IPS DF 4.7 (cell line): ENCODE results near the gene SEMA3F.

Experiments used
- DNase-seq: peaks from one replicate; pipeline ENCODE4 v3.0.0-alpha.2; 2013; ENCODE audit warnings: low spot score; ENCODE audit errors: extremely low read depth

Gene SEMA3F

DNA sequence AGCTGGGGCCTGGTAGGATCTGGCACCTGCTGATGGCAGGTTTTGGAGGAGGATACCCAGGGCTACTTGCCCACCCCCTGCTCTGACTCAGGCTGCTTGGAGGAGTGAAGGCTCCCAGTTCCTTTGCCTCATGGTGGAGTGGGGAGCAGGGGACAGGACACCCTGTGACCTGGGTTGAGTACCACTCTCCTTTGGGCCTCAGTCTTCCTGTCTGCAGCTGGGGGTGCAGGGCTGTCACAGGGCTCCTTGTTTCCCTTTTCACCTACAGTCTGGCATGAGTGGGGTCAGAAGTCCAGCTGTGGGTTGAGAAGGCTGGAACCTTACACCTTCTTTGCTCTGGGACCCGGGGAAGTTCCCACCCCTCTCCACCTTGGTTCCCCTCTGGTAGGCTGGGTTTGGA lies 14.7 kb downstream of the SEMA3F start:
- DNase-seq = no peak

DNA sequence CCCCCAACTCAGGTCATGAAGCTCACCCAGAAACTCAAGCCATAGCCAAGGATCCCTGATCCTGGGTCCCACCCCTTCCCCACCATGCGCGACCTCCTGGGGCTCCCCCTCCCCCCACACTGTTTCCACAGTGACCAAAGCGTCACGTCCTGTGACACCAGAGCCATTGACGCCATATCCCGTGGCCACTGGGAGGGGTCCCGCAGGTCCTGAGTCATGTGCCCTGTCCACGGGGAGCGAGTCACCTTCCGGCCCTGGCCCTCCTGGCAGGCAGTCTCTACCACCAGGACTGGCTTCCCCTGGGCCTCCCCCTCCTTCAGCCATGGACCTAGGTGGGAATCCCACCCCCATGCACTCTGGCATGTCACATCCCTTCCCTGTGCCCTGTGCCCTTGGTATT lies 15.6 kb downstream of the SEMA3F start:
- no peak for DNase-seq

DNA sequence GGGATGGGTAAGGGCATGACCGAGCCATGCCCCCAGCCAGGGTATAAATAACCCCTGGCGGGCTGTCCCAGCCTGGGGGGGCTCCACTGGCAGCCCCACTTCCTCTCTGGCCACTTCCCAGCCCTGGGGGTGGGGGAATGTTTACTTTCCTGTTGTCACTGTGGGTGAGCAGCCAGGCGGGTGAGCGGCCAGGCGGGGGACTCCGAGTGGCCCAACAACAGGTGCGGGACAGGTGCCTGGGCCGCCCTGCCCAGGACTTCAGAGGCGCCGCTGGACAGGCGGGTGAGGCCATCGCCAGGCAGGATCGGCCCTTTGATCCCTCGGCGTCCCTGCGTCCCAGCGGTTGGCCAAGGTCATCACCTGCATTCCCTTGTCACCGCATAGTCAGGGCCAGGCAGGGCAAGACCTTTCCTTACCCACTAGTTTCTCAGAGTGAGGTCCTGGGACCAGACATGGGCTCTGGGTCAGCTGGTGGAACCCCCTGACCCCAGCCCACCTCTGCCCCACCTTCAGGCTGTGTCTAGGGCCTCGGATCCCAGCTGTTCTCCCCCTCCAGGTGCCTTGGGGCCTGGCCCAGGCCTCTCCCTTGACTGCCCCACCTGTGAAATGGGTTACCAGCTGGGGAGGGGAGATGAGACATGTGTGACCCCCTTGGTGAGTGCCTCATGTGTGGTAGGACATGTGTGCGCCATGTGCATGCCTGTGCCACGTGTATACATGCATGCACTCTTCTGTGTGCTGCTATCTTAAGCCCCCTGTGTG lies 16.6 kb downstream of the SEMA3F start:
- DNase-seq = no peak

DNA sequence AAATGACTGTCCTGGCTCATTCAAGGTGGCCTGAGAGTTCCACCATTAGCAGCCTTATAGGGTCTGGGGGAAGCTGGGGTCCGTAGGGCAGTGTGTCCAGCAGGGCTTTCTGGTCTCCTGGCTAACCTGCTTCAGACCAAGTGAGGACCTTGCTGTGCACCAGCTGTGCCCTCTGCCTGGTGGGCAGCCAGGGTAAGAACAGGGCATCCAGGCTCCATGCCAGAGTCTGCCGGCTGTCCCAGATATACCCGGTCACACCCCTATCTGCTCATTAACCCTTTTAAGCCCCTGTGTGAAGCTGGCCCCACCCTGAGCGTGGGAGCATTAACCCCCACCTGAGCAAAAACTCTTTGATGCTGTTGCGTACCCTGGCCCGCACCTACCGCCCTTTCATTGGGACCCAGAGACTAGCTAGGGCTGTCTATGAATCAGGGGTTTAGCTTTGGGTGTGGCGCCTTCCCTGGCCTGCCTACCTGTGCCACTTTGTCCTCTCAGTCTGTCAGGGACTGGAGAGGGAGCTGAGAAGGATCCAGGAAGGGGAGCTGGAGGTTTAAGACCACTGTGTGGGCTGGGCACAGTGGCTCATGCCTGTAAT lies 17.6 kb downstream of the SEMA3F start:
- no peak for DNase-seq

DNA sequence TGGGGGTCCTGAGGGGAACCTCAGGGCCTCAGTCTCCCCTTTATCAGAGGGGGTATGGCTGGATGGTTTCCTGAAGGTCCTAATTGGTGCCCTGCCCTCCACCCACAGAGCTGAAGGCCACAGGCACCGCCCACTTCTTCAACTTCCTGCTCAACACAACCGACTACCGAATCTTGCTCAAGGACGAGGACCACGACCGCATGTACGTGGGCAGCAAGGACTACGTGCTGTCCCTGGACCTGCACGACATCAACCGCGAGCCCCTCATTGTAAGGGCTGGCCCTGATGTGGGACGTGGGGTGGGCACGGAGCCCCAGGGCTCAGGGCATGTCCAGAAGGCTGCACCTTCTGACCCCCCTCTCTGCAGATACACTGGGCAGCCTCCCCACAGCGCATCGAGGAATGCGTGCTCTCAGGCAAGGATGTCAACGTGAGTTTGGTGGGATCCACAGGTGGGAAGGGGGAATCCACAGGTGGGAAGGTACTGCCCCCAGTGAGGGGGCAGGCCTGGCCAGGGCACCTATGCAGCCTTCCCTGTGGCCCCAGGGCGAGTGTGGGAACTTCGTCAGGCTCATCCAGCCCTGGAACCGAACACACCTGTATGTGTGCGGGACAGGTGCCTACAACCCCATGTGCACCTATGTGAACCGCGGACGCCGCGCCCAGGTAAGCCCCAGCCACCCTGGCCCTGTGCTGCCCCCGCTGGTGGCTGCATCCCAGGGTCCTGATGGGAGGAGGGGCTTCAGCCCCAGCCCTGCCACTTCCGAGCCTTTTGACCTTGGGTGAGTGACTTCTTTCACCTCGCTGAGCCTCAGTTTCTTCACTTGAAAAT lies 18.8 kb downstream of the SEMA3F start:
- no peak for DNase-seq

DNA sequence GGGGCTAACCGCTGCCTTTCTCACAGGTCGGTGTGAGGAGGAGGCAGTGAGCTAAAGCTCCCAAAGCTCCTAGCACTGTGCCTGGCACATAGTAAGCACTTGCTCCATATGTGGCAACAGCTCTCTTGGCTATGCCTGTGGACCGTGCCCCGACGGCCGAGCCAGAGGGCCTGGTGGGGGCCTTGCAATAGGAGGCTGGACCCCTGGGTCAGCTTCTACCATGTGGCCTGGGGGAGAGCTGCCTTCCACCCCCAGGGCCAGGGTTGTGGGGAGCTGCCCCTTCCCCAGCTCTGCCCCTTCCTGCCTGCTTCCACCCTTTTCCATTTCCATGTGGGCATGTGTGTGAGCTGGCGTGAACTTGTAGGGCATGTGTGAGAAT lies 19.4 kb downstream of the SEMA3F start:
- no peak for DNase-seq

DNA sequence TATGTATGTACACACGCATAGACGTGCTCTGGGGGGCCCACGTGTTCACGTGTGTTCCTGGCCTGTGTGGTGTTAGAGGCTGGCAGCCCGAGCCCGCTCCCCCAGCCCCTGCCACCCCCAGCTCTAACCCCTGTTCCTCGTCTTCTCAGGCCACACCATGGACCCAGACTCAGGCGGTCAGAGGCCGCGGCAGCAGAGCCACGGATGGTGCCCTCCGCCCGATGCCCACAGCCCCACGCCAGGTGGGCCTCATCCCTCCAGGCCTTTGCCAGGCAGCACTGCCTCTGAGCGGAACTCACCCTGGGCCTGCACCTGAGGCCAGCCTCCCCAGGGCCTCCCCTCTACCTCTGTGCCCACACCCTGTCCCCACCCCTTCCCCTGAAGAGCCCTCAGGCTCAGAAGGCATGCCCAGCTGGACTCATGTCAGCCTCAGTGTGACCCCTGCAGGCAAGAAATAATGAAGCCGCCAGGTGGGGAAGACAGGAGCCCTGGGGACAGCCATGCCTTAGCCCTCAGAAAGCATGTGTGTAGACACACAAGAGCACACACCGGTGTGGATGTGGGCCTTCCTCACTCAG lies 19.9 kb downstream of the SEMA3F start:
- no peak for DNase-seq

DNA sequence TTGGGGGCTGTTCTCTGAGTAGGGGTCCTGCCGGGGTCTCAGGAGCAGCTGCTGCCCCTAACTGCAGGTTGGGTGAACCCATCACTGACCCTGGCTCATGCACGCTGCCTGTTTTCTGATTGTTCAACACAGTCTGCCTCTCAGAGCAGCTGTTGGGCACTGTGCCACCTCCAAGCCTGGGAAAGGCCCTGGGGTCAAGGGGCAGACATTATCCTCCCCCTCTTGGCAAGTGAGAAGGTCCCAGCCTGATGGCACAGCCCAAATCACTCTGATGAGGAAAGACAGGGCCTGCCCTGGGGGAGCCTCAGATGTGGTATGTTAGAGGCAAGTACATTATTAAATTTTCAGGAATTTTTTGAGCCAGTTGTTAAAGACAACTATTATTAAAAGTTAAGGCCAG lies 22.2 kb downstream of the SEMA3F start:
- DNase-seq = no peak

DNA sequence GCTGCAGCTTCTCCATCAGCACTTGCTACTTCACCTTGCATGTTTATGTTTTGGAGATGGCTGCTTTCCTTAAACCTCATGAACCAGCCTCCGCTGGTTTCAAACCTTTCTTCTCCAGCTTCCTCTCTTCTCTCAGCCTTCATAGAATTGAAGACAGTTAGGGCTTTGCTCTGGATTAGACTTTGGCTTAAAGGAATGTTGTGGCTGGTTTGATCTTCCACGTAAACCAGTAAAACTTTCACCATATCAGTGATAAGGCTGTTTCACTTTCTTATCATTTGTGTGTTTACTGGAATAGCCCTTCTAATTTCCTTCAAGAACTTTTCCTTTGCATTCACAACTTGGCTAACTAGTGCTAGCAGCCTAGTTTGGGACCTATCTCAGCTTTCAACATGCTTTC lies 24.6 kb downstream of the SEMA3F start:
- DNase-seq = no peak

DNA sequence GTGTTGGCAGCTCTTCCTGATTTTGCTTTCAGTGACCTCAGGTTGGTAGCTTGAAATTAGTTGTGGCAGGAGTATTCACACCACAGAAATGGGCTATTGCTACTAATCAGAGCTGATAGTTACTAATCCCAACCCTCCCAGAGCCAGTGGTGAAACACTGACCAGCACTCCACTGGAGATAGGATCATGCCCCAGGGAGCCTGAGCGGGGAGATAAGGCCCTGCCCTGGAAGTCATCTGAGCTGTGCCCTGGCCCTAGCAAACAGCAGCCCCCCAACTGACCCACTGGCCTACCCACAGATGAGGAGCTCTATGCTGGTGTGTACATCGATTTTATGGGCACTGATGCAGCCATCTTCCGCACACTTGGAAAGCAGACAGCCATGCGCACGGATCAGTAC lies 26.9 kb downstream of the SEMA3F start:
- no peak for DNase-seq

DNA sequence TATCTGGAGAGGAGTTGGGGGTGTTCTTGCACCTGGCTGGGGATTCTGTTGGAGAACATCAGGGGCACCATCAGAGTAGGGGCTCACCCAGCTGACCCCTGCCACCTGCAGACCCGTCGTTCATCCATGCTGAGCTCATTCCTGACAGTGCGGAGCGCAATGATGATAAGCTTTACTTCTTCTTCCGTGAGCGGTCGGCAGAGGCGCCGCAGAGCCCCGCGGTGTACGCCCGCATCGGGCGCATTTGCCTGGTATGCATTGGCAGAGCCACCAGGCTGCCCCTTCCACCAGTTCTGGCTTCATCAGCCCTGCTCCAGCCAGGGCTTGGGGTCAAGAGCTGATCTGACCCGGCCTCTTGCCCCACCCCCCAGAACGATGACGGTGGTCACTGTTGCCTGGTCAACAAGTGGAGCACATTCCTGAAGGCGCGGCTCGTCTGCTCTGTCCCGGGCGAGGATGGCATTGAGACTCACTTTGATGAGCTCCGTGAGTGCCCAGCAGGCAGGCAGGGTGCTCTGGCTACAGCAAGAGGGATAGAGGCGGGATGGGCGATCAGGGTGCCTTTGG lies 27.5 kb downstream of the SEMA3F start:
- no peak for DNase-seq

DNA sequence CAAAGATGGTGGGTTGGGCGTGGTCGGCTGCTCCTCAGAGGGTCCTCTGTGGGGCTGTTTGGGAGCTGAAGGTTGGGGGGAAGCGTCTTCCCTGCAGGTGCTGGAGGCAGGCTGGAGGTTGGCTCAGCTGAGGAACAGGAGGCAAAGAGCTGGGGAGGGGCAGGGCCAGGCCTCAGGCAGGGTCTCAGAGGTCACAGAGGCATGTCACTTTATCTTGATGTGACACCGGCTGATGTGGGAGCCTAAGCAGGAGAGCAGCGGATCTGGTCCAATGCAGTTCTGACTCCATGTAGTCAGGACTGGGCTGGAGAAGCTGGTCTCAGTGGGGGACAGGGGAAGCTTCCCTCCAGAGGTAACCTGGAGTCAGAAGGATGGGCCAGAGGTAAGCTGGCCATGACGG lies 28.6 kb downstream of the SEMA3F start:
- DNase-seq = no peak

DNA sequence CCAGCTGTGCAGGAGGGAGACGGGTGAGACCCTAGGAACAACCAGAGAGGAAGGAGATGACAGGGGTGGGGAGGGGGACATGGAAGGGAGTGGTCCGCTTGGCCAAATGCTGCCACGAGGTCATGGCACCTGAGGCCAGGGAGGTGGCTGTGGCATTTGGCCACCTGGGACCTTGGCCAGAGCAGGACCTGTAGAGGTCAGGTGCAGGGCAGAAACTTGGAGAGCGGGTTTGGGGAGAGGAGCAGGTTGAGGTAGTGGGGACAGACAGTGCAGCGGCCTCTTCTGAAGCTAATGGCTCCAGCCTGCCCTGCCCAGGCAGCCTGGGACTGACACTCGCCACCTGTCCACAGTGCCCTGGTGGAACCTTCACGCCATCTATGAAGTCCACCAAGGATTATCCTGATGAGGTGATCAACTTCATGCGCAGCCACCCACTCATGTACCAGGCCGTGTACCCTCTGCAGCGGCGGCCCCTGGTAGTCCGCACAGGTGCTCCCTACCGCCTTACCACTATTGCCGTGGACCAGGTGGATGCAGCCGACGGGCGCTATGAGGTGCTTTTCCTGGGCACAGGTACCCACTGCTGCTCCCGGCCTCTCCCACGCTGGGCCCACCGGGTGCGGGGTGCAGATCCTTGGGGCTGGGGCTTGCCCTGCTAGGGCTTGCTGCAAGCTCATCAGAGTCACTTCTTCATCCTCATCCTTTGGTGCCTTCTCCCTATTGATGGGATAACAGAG lies 29.3 kb downstream of the SEMA3F start:
- no peak for DNase-seq

DNA sequence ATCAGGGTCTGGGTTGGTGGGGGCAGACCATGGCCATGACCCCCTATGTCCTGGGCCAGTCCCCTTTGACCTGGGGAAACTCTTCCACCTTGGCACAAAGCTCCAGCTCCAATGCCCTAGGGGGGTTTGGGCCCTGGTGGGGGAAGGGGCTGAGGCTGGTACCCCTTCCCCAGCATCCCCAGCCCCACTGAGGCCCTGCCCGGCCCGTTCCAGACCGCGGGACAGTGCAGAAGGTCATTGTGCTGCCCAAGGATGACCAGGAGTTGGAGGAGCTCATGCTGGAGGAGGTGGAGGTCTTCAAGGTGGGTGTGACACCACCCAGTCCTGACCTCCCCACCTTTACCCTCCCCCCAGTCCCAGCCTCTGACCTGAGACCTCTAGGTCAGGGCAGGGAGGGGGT lies 30.1 kb downstream of the SEMA3F start:
- DNase-seq = no peak

DNA sequence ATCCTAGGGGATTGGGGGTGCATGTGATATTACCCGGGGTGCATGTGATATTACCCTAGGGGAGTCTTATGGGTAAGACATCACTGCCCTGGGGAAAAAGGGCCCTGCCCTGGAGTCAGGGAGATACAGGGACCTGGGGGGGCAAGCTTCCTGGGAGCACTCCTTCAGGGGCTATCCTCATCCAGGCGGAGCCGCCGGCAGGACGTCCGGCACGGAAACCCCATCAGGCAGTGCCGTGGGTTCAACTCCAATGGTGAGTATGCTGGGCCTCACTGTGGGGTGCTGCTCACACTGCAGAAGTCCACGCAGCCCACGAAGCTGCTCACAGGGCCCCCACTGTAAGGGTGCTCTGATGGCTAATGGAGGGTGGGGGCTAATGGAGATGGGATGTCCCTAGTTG lies 31.0 kb downstream of the SEMA3F start:
- no peak for DNase-seq

DNA sequence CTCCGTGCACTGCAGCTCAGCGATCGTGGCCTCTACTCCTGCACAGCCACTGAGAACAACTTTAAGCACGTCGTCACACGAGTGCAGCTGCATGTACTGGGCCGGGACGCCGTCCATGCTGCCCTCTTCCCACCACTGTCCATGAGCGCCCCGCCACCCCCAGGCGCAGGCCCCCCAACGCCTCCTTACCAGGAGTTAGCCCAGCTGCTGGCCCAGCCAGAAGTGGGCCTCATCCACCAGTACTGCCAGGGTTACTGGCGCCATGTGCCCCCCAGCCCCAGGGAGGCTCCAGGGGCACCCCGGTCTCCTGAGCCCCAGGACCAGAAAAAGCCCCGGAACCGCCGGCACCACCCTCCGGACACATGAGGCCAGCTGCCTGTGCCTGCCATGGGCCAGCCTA lies 32.6 kb downstream of the SEMA3F start:
- DNase-seq = no peak

DNA sequence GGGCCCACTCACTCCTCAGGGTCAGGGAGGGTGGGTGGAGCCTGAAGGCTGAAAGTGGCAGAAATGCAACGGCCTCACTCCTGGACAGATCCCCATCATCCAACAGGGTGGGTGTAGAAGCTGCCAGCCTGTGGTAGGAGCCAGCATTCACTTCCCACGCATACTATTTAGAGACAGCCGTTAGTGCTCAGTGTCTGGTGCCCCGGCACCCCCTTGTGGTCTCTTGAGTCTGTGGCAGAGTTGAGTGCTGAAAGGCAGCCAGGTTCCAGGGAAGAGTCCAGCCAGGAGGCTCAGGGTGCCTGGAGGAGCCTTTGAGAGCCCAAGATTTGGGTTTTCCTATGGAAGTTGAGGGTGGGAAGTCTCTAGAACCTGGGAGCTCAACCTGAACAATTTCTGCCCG lies 34.1 kb downstream of the SEMA3F start:
- DNase-seq = no peak

DNA sequence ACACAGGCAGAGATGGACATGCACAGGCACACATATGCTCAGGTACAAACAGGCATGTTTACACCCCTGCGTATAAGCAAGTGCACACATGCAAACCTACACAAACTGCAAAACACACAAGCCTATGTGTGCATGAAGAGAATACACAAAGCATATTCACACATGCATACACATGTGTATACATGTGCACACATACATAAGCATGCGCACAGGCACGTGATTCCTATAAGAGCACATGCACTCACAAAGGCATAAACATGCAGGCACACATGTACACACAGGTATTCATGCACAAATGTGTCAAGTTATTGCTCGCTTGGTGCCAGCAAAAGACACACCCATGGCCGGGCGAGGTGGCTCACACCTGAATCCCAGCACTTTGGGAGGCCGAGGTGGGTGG lies 34.9 kb downstream of the SEMA3F start:
- no peak for DNase-seq

DNA sequence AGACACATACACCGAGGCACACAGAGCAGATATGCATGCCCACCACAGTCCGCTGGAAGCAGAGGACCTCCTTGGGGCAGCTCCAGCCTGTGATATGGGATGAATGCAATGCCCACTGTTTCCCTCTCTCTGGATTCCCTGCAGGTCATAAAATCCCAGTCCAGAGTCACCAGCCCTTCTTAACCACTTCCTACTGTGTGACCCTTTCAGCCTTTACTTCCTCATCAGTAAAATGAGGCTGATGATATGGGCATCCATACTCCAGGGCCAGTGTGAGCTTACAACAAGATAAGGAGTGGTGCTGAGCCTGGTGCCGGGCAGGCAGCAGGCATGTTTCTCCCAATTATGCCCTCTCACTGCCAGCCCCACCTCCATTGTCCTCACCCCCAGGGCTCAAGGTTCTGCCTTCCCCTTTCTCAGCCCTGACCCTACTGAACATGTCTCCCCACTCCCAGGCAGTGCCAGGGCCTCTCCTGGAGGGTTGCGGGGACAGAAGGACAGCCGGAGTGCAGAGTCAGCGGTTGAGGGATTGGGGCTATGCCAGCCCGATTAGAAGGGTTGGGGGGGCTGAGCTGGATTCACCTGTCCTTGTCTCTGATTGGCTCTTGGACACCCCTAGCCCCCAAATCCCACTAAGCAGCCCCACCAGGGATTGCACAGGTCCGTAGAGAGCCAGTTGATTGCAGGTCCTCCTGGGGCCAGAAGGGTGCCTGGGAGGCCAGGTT lies 36.0 kb downstream of the SEMA3F start, which contains the start of gene GNAT1:
TSS of gene GNAT1 (plus strand) at position 675 of the 725 bp plus-strand sequence. CDS start 116 bp downstream, outside the sequence.
- DNase-seq = no peak

DNA sequence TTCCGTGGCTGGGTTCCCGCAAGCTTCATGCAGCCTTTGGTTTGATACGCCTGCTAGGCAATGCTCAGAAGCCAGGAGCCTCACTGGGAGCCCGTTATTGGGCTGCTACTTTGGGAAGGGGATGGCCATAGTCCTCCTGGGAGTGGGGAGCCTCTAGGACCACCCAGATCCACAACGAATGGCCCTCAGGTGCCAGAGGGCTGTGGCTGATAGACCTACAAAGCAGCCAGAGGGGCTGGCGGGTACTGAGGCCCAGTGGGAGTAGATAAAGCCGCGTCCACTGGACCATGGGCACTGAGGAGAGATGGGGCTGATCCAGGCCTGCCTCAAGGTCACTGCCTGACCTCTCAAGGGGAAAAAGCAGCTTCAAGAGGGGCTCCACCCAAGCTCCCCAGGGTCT lies 37.0 kb downstream of the SEMA3F start:
- DNase-seq = no peak
